ENCODE measurements around the gene TMEM176A.
"Not testable (repeated sequence)": the region's sequence is repeated elsewhere in the genome, so short reads cannot be mapped to it uniquely, and the experiment has no call there.

The TMEM176A gene

GRCh38 chr7:150804802-150805201, 4.2 kb downstream of the TMEM176A start:
- POLR2A ChIA-PET, result no interaction called here
- no peak for DNase-seq (ENCODE audit: extremely low spot score)
- no peak for TF ChIP-seq SUZ12 (IDR thresholded peaks at IDR 0.05)
- CTCF ChIA-PET, result interaction anchor here (0.6 kb wide), 1 partner anchor 73 kb away, joined by 3 read pairs; no protein-coding TSS in a partner anchor

GRCh38 chr7:150805864-150806263, 5.3 kb downstream of the TMEM176A start:
- TF ChIP-seq HDGF (IDR thresholded peaks at IDR 0.05; ENCODE audit: borderline replicate concordance), result no peak
- TF ChIP-seq CTBP1 (IDR thresholded peaks at IDR 0.05; ENCODE audit: borderline replicate concordance), result no peak
- POLR2A ChIA-PET, result no interaction called here
- CTCF ChIA-PET, result no interaction called here
- no peak for DNase-seq (ENCODE audit: extremely low spot score)

- ChIA-PET POLR2A (no interaction called here), CTCF (no interaction called here)
- no peak for DNase-seq (ENCODE audit: extremely low spot score)
Observed at GRCh38 chr7:150806454-150806853, 5.9 kb downstream of the TMEM176A start.

GRCh38 chr7:150806863-150807262, 6.3 kb downstream of the TMEM176A start:
- DNase-seq (ENCODE audit: extremely low spot score), result no peak
- POLR2A ChIA-PET, result no interaction called here
- CTCF ChIA-PET, result no interaction called here
- TF ChIP-seq FOXK2 (IDR thresholded peaks at IDR 0.05) (no peak), FOXM1 (IDR thresholded peaks at IDR 0.05; ENCODE audit: borderline replicate concordance) (no peak), FOXA1 (IDR thresholded peaks at IDR 0.05) (no peak), HDGF (IDR thresholded peaks at IDR 0.05; ENCODE audit: borderline replicate concordance) (no peak), ZNF384 (IDR thresholded peaks at IDR 0.05) (no peak), ELF4 (IDR thresholded peaks at IDR 0.05) (no peak), SP1 (IDR thresholded peaks at IDR 0.05) (no peak), TARDBP (IDR thresholded peaks at IDR 0.05) (no peak), CTBP1 (IDR thresholded peaks at IDR 0.05; ENCODE audit: borderline replicate concordance) (no peak), L3MBTL2 (conservative IDR thresholded peaks at IDR 0.05) (no peak), ARNT (IDR thresholded peaks at IDR 0.05) (no peak)

More at GRCh38 chr7:150806454-150806853, 5.9 kb downstream of the TMEM176A start:
- TF ChIP-seq ZNF384 (IDR thresholded peaks at IDR 0.05), result no peak
- TF ChIP-seq, protein P1, sequence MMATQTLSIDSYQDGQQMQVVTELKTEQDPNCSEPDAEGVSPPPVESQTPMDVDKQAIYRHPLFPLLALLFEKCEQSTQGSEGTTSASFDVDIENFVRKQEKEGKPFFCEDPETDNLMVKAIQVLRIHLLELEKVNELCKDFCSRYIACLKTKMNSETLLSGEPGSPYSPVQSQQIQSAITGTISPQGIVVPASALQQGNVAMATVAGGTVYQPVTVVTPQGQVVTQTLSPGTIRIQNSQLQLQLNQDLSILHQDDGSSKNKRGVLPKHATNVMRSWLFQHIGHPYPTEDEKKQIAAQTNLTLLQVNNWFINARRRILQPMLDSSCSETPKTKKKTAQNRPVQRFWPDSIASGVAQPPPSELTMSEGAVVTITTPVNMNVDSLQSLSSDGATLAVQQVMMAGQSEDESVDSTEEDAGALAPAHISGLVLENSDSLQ (IDR thresholded peaks at IDR 0.05), result no peak
- no peak for TF ChIP-seq LEF1 (IDR thresholded peaks at IDR 0.05; ENCODE audit: borderline replicate concordance)
- TF ChIP-seq FOXA1 (IDR thresholded peaks at IDR 0.05), result no peak
- TF ChIP-seq TARDBP (IDR thresholded peaks at IDR 0.05), result no peak
- TF ChIP-seq CTBP1 (IDR thresholded peaks at IDR 0.05; ENCODE audit: borderline replicate concordance), result no peak
- TF ChIP-seq NFRKB (IDR thresholded peaks at IDR 0.05), result no peak
- no peak for TF ChIP-seq BHLHE40 (IDR thresholded peaks at IDR 0.05; ENCODE audit: borderline replicate concordance)
- no peak for TF ChIP-seq SP1 (IDR thresholded peaks at IDR 0.05)
- no peak for TF ChIP-seq FOXM1 (IDR thresholded peaks at IDR 0.05; ENCODE audit: borderline replicate concordance)
- no peak for TF ChIP-seq L3MBTL2 (conservative IDR thresholded peaks at IDR 0.05)
- no peak for TF ChIP-seq HDGF (IDR thresholded peaks at IDR 0.05; ENCODE audit: borderline replicate concordance)
- no peak for TF ChIP-seq FOXK2 (IDR thresholded peaks at IDR 0.05)
- TF ChIP-seq SUZ12 (IDR thresholded peaks at IDR 0.05), result no peak
- TF ChIP-seq ARNT (IDR thresholded peaks at IDR 0.05), result no peak
- no peak for TF ChIP-seq ELF4 (IDR thresholded peaks at IDR 0.05)

- DNase-seq (ENCODE audit: extremely low spot score); CTCF ChIA-PET; POLR2A ChIA-PET: not testable (repeated sequence)
Observed at GRCh38 chr7:150807616-150808438, 7.3 kb downstream of the TMEM176A start.

GRCh38 chr7:150814328-150815001, 13.9 kb downstream of the TMEM176A start:
- ChIA-PET POLR2A (no interaction called here), CTCF (interaction anchor here (0.7 to 1.4 kb wide), 2 partner anchors 26 to 84 kb away, joined by 3 to 4 read pairs; no protein-coding TSS in a partner anchor)
- no peak for TF ChIP-seq L3MBTL2 (conservative IDR thresholded peaks at IDR 0.05)
- no peak for TF ChIP-seq TARDBP (IDR thresholded peaks at IDR 0.05)
- TF ChIP-seq SP1 (IDR thresholded peaks at IDR 0.05), result no peak
- TF ChIP-seq HDGF (IDR thresholded peaks at IDR 0.05; ENCODE audit: borderline replicate concordance), result no peak
- no peak for TF ChIP-seq LEF1 (IDR thresholded peaks at IDR 0.05; ENCODE audit: borderline replicate concordance)
- no peak for TF ChIP-seq ZNF384 (IDR thresholded peaks at IDR 0.05)
- TF ChIP-seq SUZ12 (IDR thresholded peaks at IDR 0.05), result no peak
- no peak for TF ChIP-seq FOXM1 (IDR thresholded peaks at IDR 0.05; ENCODE audit: borderline replicate concordance)
- no peak for TF ChIP-seq CTBP1 (IDR thresholded peaks at IDR 0.05; ENCODE audit: borderline replicate concordance)
- no peak for TF ChIP-seq ELF4 (IDR thresholded peaks at IDR 0.05)
- TF ChIP-seq ARNT (IDR thresholded peaks at IDR 0.05), result no peak
- no peak for TF ChIP-seq FOXK2 (IDR thresholded peaks at IDR 0.05)
- no peak for TF ChIP-seq BHLHE40 (IDR thresholded peaks at IDR 0.05; ENCODE audit: borderline replicate concordance)
- TF ChIP-seq, protein P1 (IDR thresholded peaks at IDR 0.05), result no peak
- no peak for TF ChIP-seq FOXA1 (IDR thresholded peaks at IDR 0.05)
- no peak for DNase-seq (ENCODE audit: extremely low spot score)

GRCh38 chr7:150818971-150819370, 18.4 kb downstream of the TMEM176A start:
- POLR2A ChIA-PET, result no interaction called here
- CTCF ChIA-PET, result interaction anchor here (1.3 kb wide), 1 partner anchor 28 kb away, joined by 3 read pairs; no protein-coding TSS in a partner anchor
- no peak for TF ChIP-seq LEF1 (IDR thresholded peaks at IDR 0.05; ENCODE audit: borderline replicate concordance)
- no peak for TF ChIP-seq HDGF (IDR thresholded peaks at IDR 0.05; ENCODE audit: borderline replicate concordance)
- TF ChIP-seq, protein P1 (IDR thresholded peaks at IDR 0.05), result no peak
- TF ChIP-seq SP1 (IDR thresholded peaks at IDR 0.05), result no peak
- no peak for TF ChIP-seq SUZ12 (IDR thresholded peaks at IDR 0.05)
- TF ChIP-seq FOXA1 (IDR thresholded peaks at IDR 0.05), result no peak
- no peak for TF ChIP-seq CTBP1 (IDR thresholded peaks at IDR 0.05; ENCODE audit: borderline replicate concordance)
- no peak for DNase-seq (ENCODE audit: extremely low spot score)
